GM12878 (cell line): ENCODE data around the gene ADAMTSL5. TPM values are rescaled to one million over a fixed set of nuclear protein-coding genes. Genes with fewer than 3 reads are reported as not detected.
A peak's percentile ranks its signal among the peaks of the same experiment; 100 is the strongest.

ENCODE experiments used
- ATF7 ChIP-seq: fragments of 450-650 bp; IDR thresholded peaks from 2 replicates; pipeline ENCODE4 v1.6.1; 2016; ENCODE audit warnings: low read depth, mild to moderate bottlenecking
- CBX3 ChIP-seq: fragments of 200-600 bp; sonication (generic); IDR thresholded peaks from 2 replicates; pipeline ENCODE4 v1.6.1; 2016; ENCODE audit warnings: low read depth, borderline replicate concordance
- DPF2 ChIP-seq: fragments of 450-650 bp; IDR thresholded peaks from 2 replicates; pipeline ENCODE4 v1.6.1; 2017; ENCODE audit warnings: mild to moderate bottlenecking
- GATAD2B ChIP-seq: fragments of 450-650 bp; conservative IDR thresholded peaks from 2 replicates; pipeline ENCODE4 v1.6.1; 2017; ENCODE audit warnings: low read depth, mild to moderate bottlenecking, moderate library complexity
- IKZF1 ChIP-seq: fragments of 450-650 bp; conservative IDR thresholded peaks from 2 replicates; pipeline ENCODE4 v1.6.1; 2017; ENCODE audit warnings: antibody characterized with exemption, mild to moderate bottlenecking
- IKZF2 ChIP-seq, 2 experiments: fragments of 450-650 bp; IDR thresholded peaks; 2 replicates each; pipeline ENCODE4 v1.6.1; 2017; ENCODE audit warnings: mild to moderate bottlenecking in 2 of 2, moderate library complexity in 2 of 2
- IRF4 ChIP-seq: IDR thresholded peaks from 2 replicates; pipeline ENCODE4 v1.6.1; 2011; ENCODE audit warnings: low read depth, low read length
- JUNB ChIP-seq: IDR thresholded peaks from 2 replicates; pipeline ENCODE4 v1.6.1; 2016; ENCODE audit warnings: antibody characterized with exemption, mild to moderate bottlenecking
- MAX ChIP-seq: IDR thresholded peaks from 2 replicates; pipeline ENCODE4 v1.6.1; 2012; ENCODE audit warnings: low read depth, low read length, improper control_type of control experiment
- MEF2B ChIP-seq: fragments of 450-650 bp; IDR thresholded peaks from 2 replicates; pipeline ENCODE4 v1.6.1; 2018; ENCODE audit warnings: mild to moderate bottlenecking, moderate library complexity; ENCODE audit not compliant: partially characterized antibody, poor library complexity, severe bottlenecking
- NFXL1 ChIP-seq: fragments of 450-650 bp; IDR thresholded peaks from 2 replicates; pipeline ENCODE4 v1.6.1; 2017; ENCODE audit warnings: antibody characterized with exemption, mild to moderate bottlenecking, borderline replicate concordance
- NR2F1 ChIP-seq: fragments of 450-650 bp; conservative IDR thresholded peaks from 2 replicates; pipeline ENCODE4 v1.6.1; 2017; ENCODE audit warnings: mild to moderate bottlenecking
- PKNOX1 ChIP-seq: fragments of 450-650 bp; IDR thresholded peaks from 2 replicates; pipeline ENCODE4 v1.6.1; 2016; ENCODE audit warnings: mild to moderate bottlenecking
- POLR2A ChIP-seq: IDR thresholded peaks from 2 replicates; pipeline ENCODE4 v1.6.1; 2011; ENCODE audit warnings: low read depth, mild to moderate bottlenecking, low read length
- RELB ChIP-seq: fragments of 450-650 bp; IDR thresholded peaks from 2 replicates; pipeline ENCODE4 v1.6.1; 2017; ENCODE audit warnings: low read depth, mild to moderate bottlenecking, moderate library complexity
- RFX5 ChIP-seq: IDR thresholded peaks from 2 replicates; pipeline ENCODE4 v1.6.1; 2011; ENCODE audit warnings: low read depth, low read length, improper control_type of control experiment
- SMAD1 ChIP-seq: fragments of 450-650 bp; IDR thresholded peaks from 2 replicates; pipeline ENCODE4 v1.6.1; 2018; ENCODE audit warnings: mild to moderate bottlenecking, low read depth; ENCODE audit not compliant: partially characterized antibody
- SMC3 ChIP-seq: IDR thresholded peaks from 2 replicates; pipeline ENCODE4 v1.6.1; 2011; ENCODE audit warnings: low read length, improper control_type of control experiment, borderline replicate concordance
- TCF12 ChIP-seq: IDR thresholded peaks from 2 replicates; pipeline ENCODE4 v1.6.1; 2011; ENCODE audit warnings: low read depth, mild to moderate bottlenecking, low read length
- polyA plus RNA-seq, 11 experiments: library from polyadenylated mRNA; depleted of rRNA in 4 of 11; unstranded in 6 of 11; stranded (reverse) in 5 of 11; fragments of >200 nt; fragmentation: Nextera tagmentation in 4 of 11; fragmentation: Illumina TruSeq in 1 of 11; extraction: Ambion mirVana in 4 of 11; extraction: Trizol in 1 of 11; gene quantifications; 1 replicate in 1 of 11; 2 replicates in 10 of 11; pipeline versions ENCODE4 v1.2.1 to v1.2.3, GENCODE V29; 2011 to 2016; ENCODE audit warnings: inconsistent platforms in 2 of 11, missing spikeins in 2 of 11, low read depth in 1 of 11
- total RNA-seq, 4 experiments: library from RNA; depleted of rRNA in 3 of 4; stranded (reverse); fragments of >200 nt in 3 of 4; fragmentation: Illumina TruSeq in 1 of 4; extraction: Trizol in 1 of 4; gene quantifications; 2 replicates each; pipeline versions ENCODE4 v1.2.1 to v1.2.3, GENCODE V29; 2013 to 2021

The ADAMTSL5 gene
- total and polyA plus RNA-seq, 10 of the 15 experiments (the other 5 are each of a cell fraction or from before 2014, with no cell fraction given) = 0.04 to 0.83 (median 0.32) TPM; not detected in 4

- TF ChIP-seq SMAD1 (no peak), MEF2B (no peak), PKNOX1 (peak; percentile 48; the same call in 1 of the 2 replicates), IKZF1 (0 out of 2 replicates have a peak, but pooled peaks have one; percentile 36), IKZF2 (IDR thresholded peaks at IDR 0.05) (no peak), IRF4 (no peak), SMC3 (peak; percentile 26; the same call in 1 of the 2 replicates), GATAD2B (0 out of 2 replicates have a peak, but pooled peaks have one; percentile 36), TCF12 (no peak), JUNB (no peak), MAX (peak; percentile 63; the same call in 1 of the 2 replicates), ATF7 (no peak), NR2F1 (peak; percentile 25; the same call in 1 of the 2 replicates), RELB (no peak), DPF2 (no peak), CBX3 (no peak), RFX5 (no peak), NFXL1 (no peak), POLR2A (no peak)
Measured at GRCh38 chr19:1503089-1503924, 9.5 kb downstream of the ADAMTSL5 start (continued).
